GM10266 (cell line): Measurements from ENCODE around the gene COL5A2.

Source experiments
- DNase-seq: peaks from one replicate; pipeline ENCODE4 v3.0.0; 2012; ENCODE audit errors: extremely low spot score
- TF ChIP-seq, protein P1 (sequence below): IDR thresholded peaks from 2 replicates; pipeline ENCODE4 v1.5.1; 2012; ENCODE audit warnings: mild to moderate bottlenecking, low read depth; ENCODE audit not compliant: control insufficient read depth, insufficient read depth; ENCODE audit errors: missing control alignments

COL5A2 gene

DNA sequence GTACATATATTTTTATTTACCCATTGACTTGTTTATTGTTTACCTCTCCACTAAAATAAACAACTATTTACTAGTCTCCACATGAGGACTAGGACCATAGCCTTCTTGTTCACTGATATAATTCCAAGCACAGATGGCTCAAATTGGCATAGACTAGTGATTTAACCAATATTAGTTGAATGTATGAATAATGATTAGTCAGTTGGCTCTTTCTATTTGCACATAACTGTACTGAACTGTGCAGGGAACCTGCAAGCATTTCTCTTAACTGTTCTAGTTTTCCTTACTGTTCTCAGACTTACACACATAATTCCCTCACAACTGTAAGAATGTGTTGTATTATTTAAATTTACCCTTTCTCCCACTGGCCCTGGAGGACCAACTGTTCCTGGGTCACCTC is 113.5 kb downstream of the COL5A2 start:
- TF ChIP-seq, protein P1, sequence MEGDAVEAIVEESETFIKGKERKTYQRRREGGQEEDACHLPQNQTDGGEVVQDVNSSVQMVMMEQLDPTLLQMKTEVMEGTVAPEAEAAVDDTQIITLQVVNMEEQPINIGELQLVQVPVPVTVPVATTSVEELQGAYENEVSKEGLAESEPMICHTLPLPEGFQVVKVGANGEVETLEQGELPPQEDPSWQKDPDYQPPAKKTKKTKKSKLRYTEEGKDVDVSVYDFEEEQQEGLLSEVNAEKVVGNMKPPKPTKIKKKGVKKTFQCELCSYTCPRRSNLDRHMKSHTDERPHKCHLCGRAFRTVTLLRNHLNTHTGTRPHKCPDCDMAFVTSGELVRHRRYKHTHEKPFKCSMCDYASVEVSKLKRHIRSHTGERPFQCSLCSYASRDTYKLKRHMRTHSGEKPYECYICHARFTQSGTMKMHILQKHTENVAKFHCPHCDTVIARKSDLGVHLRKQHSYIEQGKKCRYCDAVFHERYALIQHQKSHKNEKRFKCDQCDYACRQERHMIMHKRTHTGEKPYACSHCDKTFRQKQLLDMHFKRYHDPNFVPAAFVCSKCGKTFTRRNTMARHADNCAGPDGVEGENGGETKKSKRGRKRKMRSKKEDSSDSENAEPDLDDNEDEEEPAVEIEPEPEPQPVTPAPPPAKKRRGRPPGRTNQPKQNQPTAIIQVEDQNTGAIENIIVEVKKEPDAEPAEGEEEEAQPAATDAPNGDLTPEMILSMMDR, result no peak
- DNase-seq, result no peak

DNA sequence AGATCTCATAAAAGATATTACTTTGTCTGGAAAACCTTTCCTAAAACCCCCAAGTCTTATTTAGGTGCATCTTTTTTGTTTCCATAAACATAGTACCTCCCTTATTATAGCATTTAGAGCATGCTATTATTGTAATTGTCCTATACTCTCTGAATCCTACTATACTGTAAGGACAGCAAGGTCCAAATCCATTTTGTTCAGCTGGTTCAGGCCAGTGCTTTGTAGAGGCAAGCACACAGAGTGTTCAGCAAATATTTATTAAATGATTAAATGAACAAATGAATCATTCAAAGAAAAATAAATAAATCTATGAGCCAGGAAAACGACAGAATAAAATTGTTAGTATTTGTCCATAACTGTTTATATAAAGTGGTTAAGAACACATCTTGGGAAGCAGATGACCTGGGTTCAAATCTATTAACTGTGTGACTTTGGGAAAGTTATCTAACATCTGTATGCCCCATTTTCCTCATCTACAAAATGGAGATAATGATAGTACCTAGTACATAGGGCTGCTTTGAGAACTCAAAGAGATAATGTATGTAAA is 119.4 kb downstream of the COL5A2 start:
- no peak for DNase-seq

DNA sequence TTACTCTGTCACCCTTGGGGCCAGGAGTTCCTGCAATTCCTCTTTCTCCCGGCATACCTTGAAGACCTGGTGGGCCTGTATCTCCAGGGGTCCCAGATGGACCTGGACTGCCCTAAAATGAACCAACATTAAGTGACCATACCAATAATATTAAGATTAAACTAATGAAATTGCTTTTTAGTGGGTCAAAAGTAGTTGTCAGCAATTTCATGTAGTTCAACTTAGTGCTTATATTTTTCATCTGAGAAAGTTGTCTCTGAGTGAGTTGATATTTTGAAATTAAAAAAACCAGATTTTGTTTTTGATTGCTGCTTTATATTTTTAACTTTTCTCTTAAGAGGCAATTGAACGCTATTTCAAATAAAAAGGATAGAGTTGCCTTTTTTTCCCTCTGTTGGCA is 122.2 kb downstream of the COL5A2 start:
- no peak for DNase-seq
- TF ChIP-seq, protein P1, result no peak

More for the DNA sequence above, 119.4 kb downstream of the COL5A2 start:
- TF ChIP-seq, protein P1, result no peak

DNA sequence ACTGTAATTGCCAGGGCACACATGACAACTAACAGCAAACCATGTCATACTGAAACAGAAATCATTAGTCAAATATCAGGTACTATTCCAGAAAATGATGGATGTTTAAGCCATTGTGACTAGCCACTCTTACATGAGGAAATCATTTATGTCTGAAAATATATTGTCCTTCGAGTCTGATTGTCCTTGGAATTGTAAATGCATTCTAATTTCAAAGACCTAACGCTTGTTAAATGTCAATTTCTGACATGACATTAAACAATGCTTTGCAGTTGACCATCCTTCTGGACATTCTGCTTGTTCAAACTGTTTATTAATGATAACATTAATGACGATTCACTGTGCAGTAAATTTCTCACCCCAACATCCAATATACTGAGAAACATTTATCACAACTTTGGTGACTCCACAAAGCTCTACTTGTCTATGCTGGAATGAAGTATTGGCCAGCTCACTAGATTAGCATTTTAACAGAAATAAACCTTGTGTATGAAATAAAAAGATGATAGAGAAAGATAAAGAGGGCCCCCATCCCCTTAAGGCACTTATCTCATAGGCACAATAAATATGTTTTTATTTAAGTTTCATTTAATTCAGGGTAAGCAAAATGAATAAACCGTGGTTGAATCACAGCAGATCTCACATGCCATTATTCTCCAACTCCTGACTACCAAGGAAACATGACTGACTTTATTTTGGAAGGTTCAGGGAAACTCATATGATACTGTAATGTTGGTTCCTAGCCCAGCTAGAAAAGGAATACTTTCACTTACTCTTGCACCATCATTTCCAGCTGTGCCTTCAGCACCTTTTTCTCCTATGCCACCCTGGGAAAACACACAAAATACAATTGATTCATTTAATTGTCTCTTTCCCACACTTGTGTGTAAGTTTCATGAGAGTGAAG is 123.1 kb downstream of the COL5A2 start:
- DNase-seq, result no peak

DNA sequence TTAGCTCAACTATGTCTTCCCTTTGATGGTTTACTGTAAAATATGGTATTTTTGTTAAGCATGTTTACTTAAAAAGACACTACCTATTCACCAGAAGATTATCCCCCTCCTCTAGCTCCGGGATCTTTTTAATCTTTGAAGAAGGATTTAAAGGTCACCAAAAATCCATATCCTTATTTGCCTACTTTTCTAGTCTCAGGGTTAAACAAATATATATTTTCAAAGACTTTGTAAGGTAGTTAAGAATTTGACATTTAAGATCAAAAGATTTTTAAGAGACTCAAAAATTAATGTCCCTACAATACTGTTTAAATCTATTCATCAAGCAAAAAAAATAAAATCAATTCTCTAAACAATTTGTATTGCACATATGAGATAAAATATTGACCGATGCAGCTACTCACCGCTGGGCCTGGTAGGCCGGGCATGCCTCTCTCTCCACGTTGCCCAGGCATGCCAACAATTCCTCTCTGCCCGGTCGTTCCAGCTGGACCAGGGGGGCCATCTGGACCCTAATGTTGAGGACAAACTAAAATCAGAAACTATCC is 129.3 kb downstream of the COL5A2 start:
- TF ChIP-seq, protein P1, result no peak
- DNase-seq, result no peak

More for the DNA sequence above, 123.1 kb downstream of the COL5A2 start:
- TF ChIP-seq, protein P1, result no peak

DNA sequence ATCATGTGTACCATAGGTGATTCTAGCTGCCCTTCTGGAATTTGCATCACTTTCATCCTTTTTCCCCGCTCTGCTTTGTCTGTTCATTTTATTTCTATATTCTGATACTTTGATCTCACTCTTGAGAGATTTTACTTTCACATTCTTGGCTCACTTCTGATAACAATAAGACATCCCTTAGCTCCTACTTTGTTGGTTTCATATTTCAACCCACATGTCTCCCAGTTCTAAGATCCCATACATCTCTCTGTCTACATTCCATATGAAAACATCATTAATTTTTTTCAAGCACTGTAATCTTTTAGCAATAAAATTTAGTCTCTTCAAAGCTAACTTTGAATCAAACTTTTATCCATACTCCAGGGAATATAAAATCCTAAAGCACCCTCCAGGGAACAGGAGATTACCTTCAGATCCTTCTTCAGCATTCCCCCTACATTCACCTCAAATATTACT is 129.8 kb downstream of the COL5A2 start:
- no peak for DNase-seq
- TF ChIP-seq, protein P1, result no peak
